ENCODE results near the gene NRM.
"Not testable (repeated sequence)": the region's sequence is repeated elsewhere in the genome, so short reads cannot be mapped to it uniquely, and the experiment has no call there.

Gene NRM

GRCh38 chr6:30723843-30724741 lies 33.3 kb upstream of the NRM start:
- H3K4me3 Mint-ChIP-seq, H3K27me3 Mint-ChIP-seq, H3K9me3 Mint-ChIP-seq: not testable (repeated sequence)
- Mint-ChIP-seq H3K4me1 (ENCODE audit: low read depth) (peaks cover 52% of the 10 kb centered on the region), H3K27ac (peak overlapping the region; percentile 11), H3K36me3 (ENCODE audit: low read depth) (peaks cover 92% of the 10 kb centered on the region)
- intact Hi-C loops (cut with micrococcal nuclease) = loop anchor here (2.0 to 10.0 kb wide), 2 partner anchors 19 to 239 kb away; partner anchors contain the start of genes FLOT1 and HLA-E

DNA sequence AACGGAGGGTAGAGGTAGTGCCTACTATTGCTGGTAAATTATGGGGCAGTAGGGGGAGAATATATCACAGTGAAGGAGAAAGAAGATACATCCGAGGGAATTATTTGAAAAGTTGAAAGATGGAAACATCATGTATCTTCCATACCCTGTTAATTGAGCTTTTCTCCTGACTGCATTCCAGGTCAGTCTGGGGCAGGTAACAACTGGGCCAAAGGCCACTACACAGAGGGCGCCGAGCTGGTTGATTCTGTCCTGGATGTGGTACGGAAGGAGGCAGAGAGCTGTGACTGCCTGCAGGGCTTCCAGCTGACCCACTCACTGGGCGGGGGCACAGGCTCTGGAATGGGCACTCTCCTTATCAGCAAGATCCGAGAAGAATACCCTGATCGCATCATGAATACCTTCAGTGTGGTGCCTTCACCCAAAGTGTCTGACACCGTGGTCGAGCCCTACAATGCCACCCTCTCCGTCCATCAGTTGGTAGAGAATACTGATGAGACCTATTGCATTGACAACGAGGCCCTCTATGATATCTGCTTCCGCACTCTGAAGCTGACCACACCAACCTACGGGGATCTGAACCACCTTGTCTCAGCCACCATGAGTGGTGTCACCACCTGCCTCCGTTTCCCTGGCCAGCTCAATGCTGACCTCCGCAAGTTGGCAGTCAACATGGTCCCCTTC lies 32.5 kb upstream of the NRM start:
- not testable (repeated sequence) for H3K4me3 Mint-ChIP-seq, H3K27ac Mint-ChIP-seq, H3K27me3 Mint-ChIP-seq, H3K9me3 Mint-ChIP-seq
- intact Hi-C loops (cut with micrococcal nuclease) = loop anchor here (2.0 to 10.0 kb wide), 2 partner anchors 20 to 238 kb away; partner anchors contain the start of genes FLOT1 and HLA-E
- Mint-ChIP-seq H3K4me1 (ENCODE audit: low read depth) (peaks cover 52% of the 10 kb centered on the region), H3K36me3 (ENCODE audit: low read depth) (peaks cover 84% of the 10 kb centered on the region)

- H3K4me1 Mint-ChIP-seq (ENCODE audit: low read depth) = peaks cover 51% of the 10 kb centered on the region
- no peaks in the 10 kb centered on the region for H3K27me3 Mint-ChIP-seq
- H3K27ac Mint-ChIP-seq = peak overlapping the region; percentile 98
- peaks cover 76% of the 10 kb centered on the region for H3K36me3 Mint-ChIP-seq (ENCODE audit: low read depth)
- no peaks in the 10 kb centered on the region for H3K9me3 Mint-ChIP-seq
- H3K4me3 Mint-ChIP-seq = peak overlapping the region; percentile 87
- intact Hi-C loops (cut with micrococcal nuclease) = loop anchor here (1.0 to 10.0 kb wide), 3 partner anchors 20 to 238 kb away; partner anchors contain the start of genes FLOT1 and HLA-E
Measured at GRCh38 chr6:30722280-30723112, 31.7 kb upstream of the NRM start.

DNA sequence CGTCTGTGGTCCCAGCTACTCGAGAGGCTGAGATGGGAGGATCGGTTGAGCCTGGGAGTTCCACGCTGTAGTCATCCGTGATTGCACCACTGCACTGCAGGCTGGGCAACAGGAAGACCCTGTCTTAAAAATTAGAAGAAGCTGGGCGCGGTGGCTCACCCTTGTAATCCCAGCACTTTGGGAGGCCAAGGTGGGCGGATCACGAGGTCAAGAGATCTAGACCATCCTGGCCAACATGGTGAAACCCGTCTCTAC lies 31.2 kb upstream of the NRM start:
- Mint-ChIP-seq H3K4me1 (ENCODE audit: low read depth) (peaks cover 54% of the 10 kb centered on the region), H3K36me3 (ENCODE audit: low read depth) (peaks cover 75% of the 10 kb centered on the region)
- intact Hi-C loops (cut with micrococcal nuclease) = loop anchor here (1.0 to 10.0 kb wide), 3 partner anchors 21 to 237 kb away; partner anchors contain the start of genes FLOT1 and HLA-E

DNA sequence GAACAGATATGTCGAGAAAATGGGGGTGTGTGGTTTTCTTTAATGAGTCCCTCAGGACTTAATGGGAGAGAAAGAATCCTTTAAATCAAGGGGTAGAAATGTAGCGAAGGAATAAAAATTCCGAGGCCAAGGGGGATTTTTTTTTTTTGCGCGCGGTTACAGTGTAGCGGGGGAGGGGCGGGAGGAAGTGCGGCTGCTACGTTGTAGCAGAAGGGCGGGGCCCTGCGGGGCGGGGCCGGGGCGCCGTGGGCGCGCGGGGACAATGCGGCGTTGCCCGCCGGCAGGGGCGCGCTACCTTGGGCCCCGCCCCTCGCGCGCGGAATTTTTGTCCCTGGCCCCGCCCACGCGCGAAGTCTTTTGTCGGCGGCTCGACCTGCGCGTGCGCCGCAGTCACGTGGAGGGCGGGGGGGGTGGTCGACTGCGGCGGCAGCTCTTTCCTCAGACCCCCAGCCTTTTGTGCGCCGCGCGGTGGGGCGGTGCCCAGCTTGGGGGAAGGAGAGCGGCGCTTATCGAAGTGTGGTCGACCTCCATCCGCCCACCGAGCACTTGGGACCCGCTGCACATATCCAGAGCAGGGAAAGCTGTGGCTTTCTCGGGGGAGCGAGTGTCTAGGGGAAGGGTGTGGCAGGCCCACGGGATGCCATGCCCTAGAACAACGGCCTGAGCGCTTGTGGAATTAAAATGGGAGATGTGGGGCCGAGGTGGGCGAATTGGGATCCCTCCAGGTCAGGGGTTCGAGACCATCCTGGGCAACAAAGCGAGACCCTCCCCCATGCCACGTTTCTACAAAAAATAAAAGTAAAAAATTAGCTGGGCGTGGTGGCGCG lies 30.6 kb upstream of the NRM start:
- peak overlapping the region; percentile 98 for H3K27ac Mint-ChIP-seq
- peaks cover 59% of the 10 kb centered on the region for H3K4me1 Mint-ChIP-seq (ENCODE audit: low read depth)
- H3K9me3 Mint-ChIP-seq = no peaks in the 10 kb centered on the region
- intact Hi-C loops (cut with micrococcal nuclease) = loop anchor here (1.0 to 10.0 kb wide), 3 partner anchors 21 to 237 kb away; partner anchors contain the start of genes FLOT1 and HLA-E
- peaks cover 74% of the 10 kb centered on the region for H3K36me3 Mint-ChIP-seq (ENCODE audit: low read depth)
- no peaks in the 10 kb centered on the region for H3K27me3 Mint-ChIP-seq
- peak overlapping the region; percentile 87 for H3K4me3 Mint-ChIP-seq

More for the DNA sequence above, 31.2 kb upstream of the NRM start:
- H3K9me3 Mint-ChIP-seq, H3K27me3 Mint-ChIP-seq: not testable (repeated sequence)
- Mint-ChIP-seq H3K27ac (peak overlapping the region; percentile 98), H3K4me3 (peak overlapping the region; percentile 87)

- no peaks in the 10 kb centered on the region for H3K27me3 Mint-ChIP-seq
- peak overlapping the region; percentile 87 for H3K4me3 Mint-ChIP-seq
- H3K9me3 Mint-ChIP-seq = no peaks in the 10 kb centered on the region
- peaks cover 66% of the 10 kb centered on the region for H3K4me1 Mint-ChIP-seq (ENCODE audit: low read depth)
- H3K27ac Mint-ChIP-seq = peak overlapping the region; percentile 98
- peaks cover 68% of the 10 kb centered on the region for H3K36me3 Mint-ChIP-seq (ENCODE audit: low read depth)
- intact Hi-C loops (cut with micrococcal nuclease) = loop anchor here (1.0 to 10.0 kb wide), 2 partner anchors 103 to 236 kb away; partner anchors contain the start of genes HLA-E, MRPS18B and PPP1R10
Measured at GRCh38 chr6:30720738-30721197, 30.0 kb upstream of the NRM start.

GRCh38 chr6:30719791-30720737 lies 29.3 kb upstream of the NRM start, which contains the start of gene TUBB:
TUBB (plus strand) TSS chr6:30720352; CDS start chr6:30720507, 155 bp downstream.
- H3K27me3 Mint-ChIP-seq = no peaks in the 10 kb centered on the region
- intact Hi-C loops (cut with micrococcal nuclease) = loop anchor here (1.0 to 10.0 kb wide), 2 partner anchors 103 to 235 kb away; partner anchors contain the start of genes HLA-E, MRPS18B and PPP1R10
- H3K36me3 Mint-ChIP-seq (ENCODE audit: low read depth) = peaks cover 62% of the 10 kb centered on the region
- peak within 1 kb of the TSS; percentile 98 for H3K27ac Mint-ChIP-seq
- peak within 1 kb of the TSS; percentile 87 for H3K4me3 Mint-ChIP-seq
- no peaks in the 10 kb centered on the region for H3K9me3 Mint-ChIP-seq
- H3K4me1 Mint-ChIP-seq (ENCODE audit: low read depth) = peaks cover 64% of the 10 kb centered on the region

GRCh38 chr6:30719356-30719755 lies 28.6 kb upstream of the NRM start:
- Mint-ChIP-seq H3K9me3 (no peaks in the 10 kb centered on the region), H3K4me1 (ENCODE audit: low read depth) (peaks cover 57% of the 10 kb centered on the region), H3K27me3 (no peaks in the 10 kb centered on the region), H3K36me3 (ENCODE audit: low read depth) (peaks cover 62% of the 10 kb centered on the region), H3K27ac (peak overlapping the region; percentile 98), H3K4me3 (peak overlapping the region; percentile 87)
- intact Hi-C loops (cut with micrococcal nuclease) = no loop called here

- Mint-ChIP-seq H3K36me3 (ENCODE audit: low read depth) (peaks cover 59% of the 10 kb centered on the region), H3K4me3 (peak overlapping the region; percentile 90), H3K4me1 (ENCODE audit: low read depth) (peaks cover 50% of the 10 kb centered on the region), H3K27ac (peak overlapping the region; percentile 98)
- not testable (repeated sequence) for H3K9me3 Mint-ChIP-seq, H3K27me3 Mint-ChIP-seq
- intact Hi-C loops (cut with micrococcal nuclease) = loop anchor here (1.0 kb wide), 1 partner anchor 31 kb away; no protein-coding TSS in a partner anchor
Measured at GRCh38 chr6:30717845-30718720, 27.3 kb upstream of the NRM start.

- Mint-ChIP-seq H3K27ac (peak within 1 kb of the TSS; percentile 98), H3K4me3 (peak within 1 kb of the TSS; percentile 90), H3K4me1 (ENCODE audit: low read depth) (peaks cover 50% of the 10 kb centered on the region), H3K27me3 (no peaks in the 10 kb centered on the region), H3K9me3 (no peaks in the 10 kb centered on the region), H3K36me3 (ENCODE audit: low read depth) (peaks cover 59% of the 10 kb centered on the region)
- intact Hi-C loops (cut with micrococcal nuclease) = loop anchor here (1.0 kb wide), 1 partner anchor 30 kb away; no protein-coding TSS in a partner anchor
Measured at GRCh38 chr6:30717129-30717844, 26.5 kb upstream of the NRM start, which contains the start of gene MDC1. MDC1 (minus strand) TSS chr6:30717281; CDS start chr6:30715175, 2,106 bp downstream.

- H3K4me1 Mint-ChIP-seq (ENCODE audit: low read depth) = peaks cover 50% of the 10 kb centered on the region
- no peaks in the 10 kb centered on the region for H3K27me3 Mint-ChIP-seq
- H3K36me3 Mint-ChIP-seq (ENCODE audit: low read depth) = peaks cover 59% of the 10 kb centered on the region
- peak overlapping the region; percentile 98 for H3K27ac Mint-ChIP-seq
- H3K9me3 Mint-ChIP-seq = no peaks in the 10 kb centered on the region
- intact Hi-C loops (cut with micrococcal nuclease) = loop anchor here (1.0 kb wide), 1 partner anchor 30 kb away; no protein-coding TSS in a partner anchor
- peak overlapping the region; percentile 90 for H3K4me3 Mint-ChIP-seq
Measured at GRCh38 chr6:30716879-30717128, 26.0 kb upstream of the NRM start.
